ENCODE data around the gene CYCS. TPM values are rescaled to one million over a fixed set of nuclear protein-coding genes. Genes with fewer than 3 reads are reported as not detected.
"Not testable (repeated sequence)": the region's sequence is repeated elsewhere in the genome, so short reads cannot be mapped to it uniquely, and the experiment has no call there.

Gene CYCS
- total RNA-seq: 280 TPM in 2 replicates

DNA sequence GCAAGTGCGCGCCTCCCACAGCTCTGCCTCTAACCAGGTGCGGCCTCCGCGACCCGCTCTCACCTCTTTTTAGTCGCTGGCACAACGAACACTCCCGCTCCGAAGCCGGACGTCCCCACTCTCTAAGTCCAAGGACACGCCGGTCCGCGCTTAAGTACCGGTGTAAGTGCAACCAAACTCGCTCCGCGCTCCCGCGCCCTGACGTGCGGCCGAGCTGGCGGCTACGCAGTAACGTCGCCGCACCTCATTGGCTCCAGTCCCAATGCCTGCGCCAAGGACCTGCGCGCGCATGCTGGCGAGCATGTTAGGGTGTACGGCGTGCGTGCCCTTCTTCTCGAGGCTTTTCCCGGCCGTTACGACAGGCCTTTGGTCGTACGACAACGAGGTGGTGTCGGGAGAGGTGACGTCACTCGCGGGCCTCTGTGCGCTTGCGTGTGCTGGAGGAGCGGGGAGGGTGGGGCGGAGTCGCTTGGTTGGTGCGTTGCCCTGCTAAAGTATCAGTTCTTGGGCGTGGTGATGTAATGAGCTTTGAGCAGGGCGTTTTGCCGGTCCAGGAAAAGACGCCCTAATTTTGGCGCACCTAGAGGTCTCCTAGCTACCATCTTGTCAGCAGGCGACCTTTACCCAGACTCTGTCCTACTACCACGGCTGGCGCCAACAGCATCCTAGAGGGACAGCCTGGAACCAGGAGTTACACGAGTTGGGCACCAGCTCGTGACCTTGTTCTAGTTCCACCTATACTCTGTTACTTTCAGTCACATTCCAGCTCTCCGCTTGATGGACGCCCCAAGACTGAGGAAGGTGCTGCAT, at the start of gene CYCS:
TSS of gene CYCS (minus strand) at position 124 of the 810 bp plus-strand sequence. CDS start 1,141 bp downstream, outside the sequence.
- H3K27ac Mint-ChIP-seq: peak within 1 kb of the TSS; percentile 99
- intact Hi-C loops (cut with micrococcal nuclease): loop anchor here (1.0 to 10.0 kb wide), 13 partner anchors 35 to 1826 kb away; partner anchors contain the start of genes CCDC126, GSDME, MALSU1 and OSBPL3
- peak; percentile 100 for DNase-seq (ENCODE audit: low spot score)
- peaks cover 29% of the 10 kb centered on the region for H3K4me1 Mint-ChIP-seq (ENCODE audit: low read depth)
- H3K27me3 Mint-ChIP-seq (ENCODE audit: insufficient read depth): no peaks in the 10 kb centered on the region
- H3K36me3 Mint-ChIP-seq (ENCODE audit: low read depth): peaks cover 34% of the 10 kb centered on the region
- no peaks in the 10 kb centered on the region for H3K9me3 Mint-ChIP-seq
- H3K4me3 Mint-ChIP-seq: peak within 1 kb of the TSS; percentile 93

DNA sequence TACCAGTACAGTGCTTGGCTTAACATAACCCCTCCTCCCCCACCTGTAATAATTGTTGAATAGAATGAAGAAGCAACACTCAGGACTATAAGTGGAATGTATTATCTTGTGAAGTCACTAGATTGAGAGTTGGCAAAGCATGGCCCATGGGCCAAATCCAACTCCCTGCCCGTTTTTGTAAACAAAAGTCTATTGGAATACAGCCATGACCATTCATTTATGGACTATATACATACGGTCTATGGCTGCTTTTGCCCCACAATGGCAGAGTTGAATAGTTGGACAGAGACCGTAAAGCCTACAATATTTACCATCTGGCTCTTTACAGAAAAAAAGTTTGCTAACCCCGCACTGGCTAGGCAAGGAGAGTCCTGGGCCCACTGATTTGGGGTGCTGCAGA, 48.1 kb upstream of the CYCS start:
- Mint-ChIP-seq H3K27me3 (ENCODE audit: insufficient read depth) (peaks cover 7% of the 10 kb centered on the region), H3K9me3 (no peaks in the 10 kb centered on the region), H3K4me3 (no peak overlapping the region), H3K27ac (no peak overlapping the region), H3K36me3 (ENCODE audit: low read depth) (peaks cover 2% of the 10 kb centered on the region), H3K4me1 (ENCODE audit: low read depth) (peaks cover 6% of the 10 kb centered on the region)
- intact Hi-C loops (cut with micrococcal nuclease): no loop called here
- DNase-seq (ENCODE audit: low spot score): no peak

DNA sequence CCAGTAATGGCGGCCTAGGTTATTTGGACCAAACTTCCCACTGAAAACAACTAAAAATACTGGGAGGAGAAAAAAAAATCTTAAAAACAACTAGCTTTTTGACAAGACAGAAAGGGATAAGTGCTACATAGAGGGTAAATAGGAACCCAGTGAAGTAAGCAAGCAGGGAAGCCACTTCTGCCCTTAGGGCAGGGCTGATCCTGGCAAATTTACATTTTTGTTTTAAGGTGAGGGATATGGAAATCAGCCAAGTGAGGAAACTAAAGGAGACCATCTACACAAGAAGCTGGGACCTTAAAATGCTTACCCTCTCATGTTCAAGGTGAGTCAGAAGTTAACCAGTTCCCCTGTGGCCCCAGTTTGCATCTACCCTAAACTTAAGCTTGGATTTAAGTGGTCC, 46.5 kb upstream of the CYCS start:
- Mint-ChIP-seq H3K4me3 (no peak overlapping the region), H3K27ac (no peak overlapping the region), H3K27me3 (ENCODE audit: insufficient read depth) (peaks cover 7% of the 10 kb centered on the region), H3K9me3 (no peaks in the 10 kb centered on the region), H3K36me3 (ENCODE audit: low read depth) (no peaks in the 10 kb centered on the region), H3K4me1 (ENCODE audit: low read depth) (no peaks in the 10 kb centered on the region)
- intact Hi-C loops (cut with micrococcal nuclease): no loop called here
- DNase-seq (ENCODE audit: low spot score): no peak

DNA sequence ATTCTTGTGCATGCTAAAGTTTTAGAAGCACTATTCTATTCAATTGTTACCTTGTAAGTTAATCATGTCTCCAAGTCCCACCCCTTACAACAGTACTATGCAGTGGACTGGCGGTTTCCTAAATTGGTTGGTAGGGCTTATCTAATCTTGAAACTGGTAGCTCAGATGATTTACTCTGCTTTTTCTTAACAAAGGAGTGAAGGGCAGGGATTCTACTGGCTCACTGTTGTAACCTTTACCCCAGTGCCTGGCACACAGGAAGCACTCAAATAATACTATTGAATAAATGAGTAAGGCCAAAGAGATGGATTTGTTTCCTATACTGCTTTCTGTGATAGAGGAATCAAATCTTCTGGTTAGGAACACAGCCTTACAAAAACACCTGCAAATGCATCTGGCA, 46.0 kb upstream of the CYCS start:
- Mint-ChIP-seq H3K4me1 (ENCODE audit: low read depth) (no peaks in the 10 kb centered on the region), H3K9me3 (no peaks in the 10 kb centered on the region), H3K4me3 (no peak overlapping the region), H3K27ac (no peak overlapping the region), H3K36me3 (ENCODE audit: low read depth) (no peaks in the 10 kb centered on the region), H3K27me3 (ENCODE audit: insufficient read depth) (peaks cover 7% of the 10 kb centered on the region)
- intact Hi-C loops (cut with micrococcal nuclease): no loop called here
- no peak for DNase-seq (ENCODE audit: low spot score)

DNA sequence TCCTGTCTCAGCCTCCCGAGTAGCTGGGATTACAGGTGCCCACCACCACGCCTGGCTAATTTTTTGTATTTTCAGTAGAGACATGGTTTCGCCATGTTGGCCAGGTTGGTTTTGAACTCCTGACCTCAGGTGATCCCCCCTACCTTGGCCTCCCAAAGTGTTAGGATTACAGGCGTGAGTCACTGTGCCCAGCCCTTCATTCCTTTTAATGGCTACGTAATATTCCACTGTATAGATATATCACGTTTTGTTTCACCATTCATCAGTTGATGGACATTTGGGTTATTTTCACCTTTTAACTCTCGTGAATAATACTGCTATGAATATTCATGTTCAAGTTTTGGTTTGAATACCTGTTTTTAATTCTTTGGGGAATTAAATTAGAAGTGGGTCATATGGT, 44.6 kb upstream of the CYCS start:
- intact Hi-C loops (cut with micrococcal nuclease): no loop called here
- Mint-ChIP-seq H3K27me3 (ENCODE audit: insufficient read depth) (peaks cover 5% of the 10 kb centered on the region), H3K4me3 (no peak overlapping the region), H3K4me1 (ENCODE audit: low read depth) (no peaks in the 10 kb centered on the region), H3K36me3 (ENCODE audit: low read depth) (no peaks in the 10 kb centered on the region), H3K9me3 (no peaks in the 10 kb centered on the region), H3K27ac (no peak overlapping the region)
- no peak for DNase-seq (ENCODE audit: low spot score)

DNA sequence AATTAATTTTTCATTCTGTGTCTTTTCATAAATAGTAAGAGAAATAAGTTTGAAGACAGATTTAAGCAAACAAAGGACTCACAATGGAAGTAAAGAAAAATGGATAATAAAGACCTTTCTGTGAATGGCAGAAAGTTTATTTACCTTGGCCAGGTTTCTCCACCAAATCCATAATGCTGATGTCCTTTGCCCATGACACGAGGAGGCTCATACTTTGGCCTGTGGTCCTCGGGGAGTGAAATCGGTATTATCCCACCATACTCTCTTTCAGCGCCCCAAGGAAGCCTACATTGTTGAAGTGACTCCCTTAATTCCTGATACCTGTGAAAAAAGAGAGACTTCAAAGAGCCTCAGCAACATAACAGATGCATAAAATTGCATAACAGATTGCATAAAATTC, 43.1 kb upstream of the CYCS start:
- Mint-ChIP-seq H3K4me1 (ENCODE audit: low read depth) (no peaks in the 10 kb centered on the region), H3K4me3 (no peak overlapping the region), H3K36me3 (ENCODE audit: low read depth) (no peaks in the 10 kb centered on the region), H3K27me3 (ENCODE audit: insufficient read depth) (peaks cover 5% of the 10 kb centered on the region), H3K27ac (no peak overlapping the region), H3K9me3 (no peaks in the 10 kb centered on the region)
- intact Hi-C loops (cut with micrococcal nuclease): no loop called here
- DNase-seq (ENCODE audit: low spot score): no peak

DNA sequence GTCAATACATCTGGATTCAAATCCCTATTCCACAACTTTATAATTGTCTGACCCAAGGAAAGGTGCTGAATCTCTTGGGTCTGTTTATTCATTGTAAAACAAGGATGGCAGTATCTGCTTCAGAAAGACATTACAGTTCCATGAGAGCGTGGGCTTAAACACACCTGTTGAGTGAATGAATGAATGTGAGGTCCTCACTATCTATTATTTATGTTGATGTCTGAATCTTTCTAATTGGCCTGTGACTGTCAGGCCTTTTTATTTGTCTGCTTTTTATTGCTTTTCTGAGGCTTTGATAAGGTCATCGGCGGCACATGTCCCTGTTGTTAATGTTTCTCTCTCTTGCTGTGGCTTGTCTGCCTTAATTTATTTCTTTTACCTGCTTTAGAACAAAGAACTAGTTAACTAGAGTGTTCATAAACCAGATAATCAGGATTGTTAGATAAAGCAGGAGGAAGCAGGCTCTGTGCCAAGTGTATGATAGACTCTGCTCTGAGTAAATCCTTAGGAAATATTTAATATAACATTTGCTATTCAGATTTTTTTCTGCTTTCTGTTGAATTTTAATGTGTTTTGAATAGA, 42.3 kb upstream of the CYCS start:
- DNase-seq (ENCODE audit: low spot score): no peak
- intact Hi-C loops (cut with micrococcal nuclease): no loop called here
- H3K27me3 Mint-ChIP-seq (ENCODE audit: insufficient read depth): peaks cover under 1% of the 10 kb centered on the region
- no peaks in the 10 kb centered on the region for H3K36me3 Mint-ChIP-seq (ENCODE audit: low read depth)
- no peak overlapping the region for H3K4me3 Mint-ChIP-seq
- no peaks in the 10 kb centered on the region for H3K4me1 Mint-ChIP-seq (ENCODE audit: low read depth)
- H3K9me3 Mint-ChIP-seq: no peaks in the 10 kb centered on the region
- H3K27ac Mint-ChIP-seq: no peak overlapping the region

DNA sequence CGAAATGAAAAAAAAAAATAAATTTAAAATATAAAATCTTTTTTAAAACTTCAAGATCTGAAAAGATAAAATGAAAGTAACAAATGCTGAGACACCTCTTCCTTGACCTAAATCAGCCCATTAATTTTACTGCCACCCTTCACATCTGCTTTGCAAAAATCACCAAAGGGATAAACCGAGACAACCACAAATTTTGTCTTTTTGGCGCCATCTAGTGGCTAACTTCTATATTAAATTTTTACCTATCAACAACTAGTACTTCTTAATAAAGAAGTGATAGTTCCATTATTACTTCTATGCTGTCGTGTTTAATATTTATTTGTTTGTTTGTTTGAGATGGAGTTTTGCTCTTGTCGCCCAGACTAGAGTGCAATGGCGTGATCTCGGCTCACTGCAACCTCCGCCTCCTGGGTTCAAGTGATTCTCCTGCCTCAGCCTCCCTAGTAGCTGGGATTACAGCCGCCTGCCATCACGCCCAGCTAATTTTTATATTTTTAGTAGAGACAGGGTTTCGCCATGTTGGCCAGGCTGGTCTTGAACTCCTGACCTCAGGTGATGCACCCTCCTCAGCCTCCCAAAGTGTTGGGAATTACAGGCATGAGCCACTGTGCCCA, 35.0 kb upstream of the CYCS start:
- not testable (repeated sequence) for H3K27me3 Mint-ChIP-seq (ENCODE audit: insufficient read depth); H3K27ac Mint-ChIP-seq; DNase-seq (ENCODE audit: low spot score); H3K9me3 Mint-ChIP-seq; H3K4me3 Mint-ChIP-seq; H3K36me3 Mint-ChIP-seq (ENCODE audit: low read depth); H3K4me1 Mint-ChIP-seq (ENCODE audit: low read depth)
- intact Hi-C loops (cut with micrococcal nuclease): loop anchor here (1.0 to 2.0 kb wide), 3 partner anchors 20 to 61 kb away; partner anchors contain the start of gene CYCS

DNA sequence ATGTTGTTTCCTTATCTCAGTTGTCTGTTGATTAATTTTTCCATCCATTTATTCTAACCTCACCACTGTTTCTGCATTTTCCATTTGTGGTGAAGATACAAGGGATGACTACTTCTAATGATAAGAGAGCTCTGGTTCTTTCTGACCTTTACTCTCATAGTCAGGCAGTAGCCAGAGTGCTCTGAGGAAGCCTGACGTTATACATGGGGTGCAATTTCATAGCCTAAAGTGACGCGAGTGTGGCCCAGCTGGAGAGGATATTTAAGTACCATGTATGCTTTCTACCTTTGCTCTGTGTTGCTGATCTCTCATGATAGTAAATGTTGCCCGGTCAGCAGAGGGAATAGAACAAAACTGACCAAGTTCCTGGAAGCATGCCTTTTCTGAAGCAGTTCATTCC, 33.9 kb upstream of the CYCS start:
- H3K27me3 Mint-ChIP-seq (ENCODE audit: insufficient read depth): no peaks in the 10 kb centered on the region
- H3K9me3 Mint-ChIP-seq: no peaks in the 10 kb centered on the region
- H3K4me3 Mint-ChIP-seq: no peak overlapping the region
- intact Hi-C loops (cut with micrococcal nuclease): no loop called here
- no peak overlapping the region for H3K27ac Mint-ChIP-seq
- H3K36me3 Mint-ChIP-seq (ENCODE audit: low read depth): no peaks in the 10 kb centered on the region
- DNase-seq (ENCODE audit: low spot score): no peak
- H3K4me1 Mint-ChIP-seq (ENCODE audit: low read depth): no peaks in the 10 kb centered on the region

DNA sequence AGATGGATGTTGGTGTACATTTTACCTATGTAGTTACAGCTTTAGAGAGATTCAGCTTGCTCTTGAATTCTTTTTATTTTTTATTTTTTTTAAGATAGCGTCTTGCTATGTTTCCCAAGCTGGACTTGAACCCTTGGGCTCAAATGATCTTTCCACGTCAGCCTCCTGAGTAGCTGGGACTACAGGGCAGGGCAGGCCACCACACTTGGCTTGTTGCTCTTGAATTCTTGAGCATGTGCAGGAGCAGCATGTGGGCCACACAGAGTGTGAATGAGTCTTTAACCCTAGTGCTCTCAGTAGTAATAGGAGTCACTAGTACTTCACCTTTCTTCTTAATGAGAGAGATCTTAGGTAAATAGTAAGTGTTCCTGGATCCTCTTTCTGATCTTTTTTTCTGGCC, 26.7 kb upstream of the CYCS start:
- Mint-ChIP-seq H3K4me3 (no peak overlapping the region), H3K27ac (no peak overlapping the region), H3K36me3 (ENCODE audit: low read depth) (peaks cover 2% of the 10 kb centered on the region), H3K27me3 (ENCODE audit: insufficient read depth) (no peaks in the 10 kb centered on the region), H3K9me3 (no peaks in the 10 kb centered on the region), H3K4me1 (ENCODE audit: low read depth) (peaks cover 5% of the 10 kb centered on the region)
- intact Hi-C loops (cut with micrococcal nuclease): no loop called here
- no peak for DNase-seq (ENCODE audit: low spot score)

DNA sequence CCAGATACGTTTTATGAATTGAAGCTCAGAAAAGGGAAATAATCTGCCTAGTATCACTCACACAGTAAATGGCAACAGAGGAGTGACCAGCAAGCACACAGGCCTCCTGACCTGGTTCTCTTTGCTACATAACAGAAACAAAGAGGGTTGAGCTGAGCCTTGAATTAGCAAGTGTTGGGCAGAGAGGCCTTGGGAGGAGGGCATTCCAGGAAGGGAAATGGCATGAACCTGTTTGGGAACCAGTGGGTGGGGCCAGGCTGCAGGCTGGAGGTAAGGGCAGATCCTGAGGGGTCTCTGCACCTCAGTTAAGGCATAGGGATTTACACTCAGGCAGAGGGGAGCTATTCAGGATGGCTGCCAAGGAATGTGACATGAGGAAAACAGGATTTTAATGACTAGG, 24.8 kb upstream of the CYCS start:
- Mint-ChIP-seq H3K36me3 (ENCODE audit: low read depth) (peaks cover 2% of the 10 kb centered on the region), H3K4me1 (ENCODE audit: low read depth) (peaks cover 5% of the 10 kb centered on the region), H3K27ac (no peak overlapping the region), H3K4me3 (no peak overlapping the region), H3K9me3 (no peaks in the 10 kb centered on the region), H3K27me3 (ENCODE audit: insufficient read depth) (no peaks in the 10 kb centered on the region)
- intact Hi-C loops (cut with micrococcal nuclease): no loop called here
- no peak for DNase-seq (ENCODE audit: low spot score)

DNA sequence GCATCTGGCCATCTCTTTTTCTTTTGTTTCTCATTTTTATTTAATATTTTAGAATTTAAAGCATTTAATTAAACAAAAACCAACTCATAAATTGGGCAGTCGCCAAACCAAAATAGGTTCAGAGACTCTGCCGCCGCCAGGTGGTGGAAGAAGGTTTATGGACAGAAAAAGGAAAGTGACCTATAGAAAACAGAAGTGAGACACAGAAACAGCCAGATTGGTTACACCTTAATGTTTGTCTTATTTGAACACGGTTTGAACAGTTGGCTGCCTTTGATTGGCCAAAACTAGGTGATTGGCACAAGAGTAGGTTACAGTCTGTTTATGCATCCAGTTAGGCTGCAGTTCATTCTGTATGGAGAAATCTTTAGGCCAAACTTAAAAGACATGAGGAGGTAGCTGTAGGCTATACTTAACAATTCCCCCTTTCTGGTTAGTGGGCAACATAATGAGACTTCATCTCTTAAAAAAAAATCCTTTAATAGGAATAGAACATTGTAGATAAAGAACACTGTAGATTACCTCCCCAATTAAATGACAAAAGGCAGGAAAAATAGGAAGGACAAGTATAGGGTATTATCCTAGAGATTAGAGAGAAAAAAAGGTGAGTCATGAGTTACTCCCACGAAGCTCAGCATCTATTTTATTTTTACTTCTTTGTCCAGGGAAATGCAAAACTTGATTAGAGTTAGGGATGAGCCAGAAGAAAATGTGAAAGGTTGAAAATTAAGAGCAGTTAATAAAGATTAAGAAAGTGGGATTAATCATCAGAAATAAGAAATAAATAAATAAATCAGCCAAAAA, 23.9 kb upstream of the CYCS start:
- intact Hi-C loops (cut with micrococcal nuclease): no loop called here
- Mint-ChIP-seq H3K27ac (no peak overlapping the region), H3K4me1 (ENCODE audit: low read depth) (peaks cover 5% of the 10 kb centered on the region), H3K36me3 (ENCODE audit: low read depth) (peaks cover 2% of the 10 kb centered on the region), H3K4me3 (no peak overlapping the region), H3K27me3 (ENCODE audit: insufficient read depth) (no peaks in the 10 kb centered on the region), H3K9me3 (no peaks in the 10 kb centered on the region)
- DNase-seq (ENCODE audit: low spot score): no peak

DNA sequence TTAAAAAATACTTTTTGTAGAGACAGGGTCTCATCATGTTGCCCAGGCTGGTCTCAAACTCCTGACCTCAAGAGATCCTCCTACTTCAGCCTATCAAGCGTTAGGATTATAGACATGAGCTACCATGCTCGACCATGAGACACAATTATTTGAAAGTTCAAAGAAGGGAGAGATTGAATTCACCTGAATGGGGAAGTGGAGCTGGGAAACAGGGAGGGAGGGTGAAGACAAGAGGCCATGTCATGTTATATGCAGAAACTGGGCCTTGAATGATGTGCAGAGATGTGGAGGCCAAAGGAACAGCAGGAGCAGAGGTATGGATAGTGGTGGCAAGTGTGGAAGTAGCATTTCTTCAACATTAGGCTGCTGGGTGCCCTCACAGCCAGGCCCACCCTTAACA, 18.7 kb upstream of the CYCS start:
- no peaks in the 10 kb centered on the region for H3K9me3 Mint-ChIP-seq
- no peak overlapping the region for H3K4me3 Mint-ChIP-seq
- no peaks in the 10 kb centered on the region for H3K4me1 Mint-ChIP-seq (ENCODE audit: low read depth)
- H3K27ac Mint-ChIP-seq: no peak overlapping the region
- H3K36me3 Mint-ChIP-seq (ENCODE audit: low read depth): no peaks in the 10 kb centered on the region
- intact Hi-C loops (cut with micrococcal nuclease): no loop called here
- H3K27me3 Mint-ChIP-seq (ENCODE audit: insufficient read depth): no peaks in the 10 kb centered on the region
- no peak for DNase-seq (ENCODE audit: low spot score)
